GM19452 (cell line): Measurements from ENCODE around the gene BRSK2.
"Not testable (repeated sequence)": the region's sequence is repeated elsewhere in the genome, so short reads cannot be mapped to it uniquely, and the experiment has no call there.

ENCODE experiments used
- ATAC-seq: cut with Tn5 transposase; IDR thresholded peaks from one replicate; pipeline ENCODE4 v1.9.1; 2021; ENCODE audit not compliant: unreplicated experiment

BRSK2 gene

GRCh38 chr11:1353383-1354124, 36.2 kb upstream of the BRSK2 start:
- ATAC-seq = no peak

GRCh38 chr11:1354125-1354938, 35.4 kb upstream of the BRSK2 start:
- no peak for ATAC-seq

GRCh38 chr11:1356007-1356435, 33.7 kb upstream of the BRSK2 start:
- no peak for ATAC-seq

GRCh38 chr11:1356478-1356960, 33.2 kb upstream of the BRSK2 start:
- ATAC-seq = no peak

- ATAC-seq = no peak
Measured at GRCh38 chr11:1358286-1358685, 31.4 kb upstream of the BRSK2 start.

- ATAC-seq = not testable (repeated sequence)
Measured at GRCh38 chr11:1358931-1359330, 30.8 kb upstream of the BRSK2 start.

GRCh38 chr11:1359556-1359955, 30.2 kb upstream of the BRSK2 start:
- no peak for ATAC-seq

- no peak for ATAC-seq
Measured at GRCh38 chr11:1360181-1360834, 29.4 kb upstream of the BRSK2 start.

- ATAC-seq = no peak
Measured at GRCh38 chr11:1360835-1361357, 28.8 kb upstream of the BRSK2 start.

- no peak for ATAC-seq
Measured at GRCh38 chr11:1361882-1362281, 27.9 kb upstream of the BRSK2 start.

- ATAC-seq = no peak
Measured at GRCh38 chr11:1367721-1368120, 22.0 kb upstream of the BRSK2 start.

GRCh38 chr11:1368216-1368615, 21.5 kb upstream of the BRSK2 start:
- ATAC-seq = no peak

- no peak for ATAC-seq
Measured at GRCh38 chr11:1368966-1369365, 20.8 kb upstream of the BRSK2 start.

- ATAC-seq = no peak
Measured at GRCh38 chr11:1369371-1370005, 20.2 kb upstream of the BRSK2 start.

- no peak for ATAC-seq
Measured at GRCh38 chr11:1370186-1371025, 19.3 kb upstream of the BRSK2 start.

GRCh38 chr11:1371026-1371325, 18.8 kb upstream of the BRSK2 start:
- ATAC-seq = no peak

GRCh38 chr11:1371377-1371776, 18.4 kb upstream of the BRSK2 start:
- ATAC-seq = no peak

- no peak for ATAC-seq
Measured at GRCh38 chr11:1371836-1372465, 17.8 kb upstream of the BRSK2 start.

- ATAC-seq = no peak
Measured at GRCh38 chr11:1372660-1373059, 17.1 kb upstream of the BRSK2 start.
